Urinary bladder (tissue), 4 donors: ENCODE results near the gene ENTPD7. TPM values are rescaled to one million over a fixed set of nuclear protein-coding genes. Genes with fewer than 3 reads are reported as not detected.
"Not testable (repeated sequence)": the region's sequence is repeated elsewhere in the genome, so short reads cannot be mapped to it uniquely, and the experiment has no call there.

Experiments
- DNase-seq: peaks from one replicate; pipeline ENCODE4 v3.0.0-alpha.2; 2015; ENCODE audit errors: extremely low spot score
- H3K27ac ChIP-seq: one replicate; pipeline ENCODE4 v1.5.1; 2013; ENCODE audit warnings: low read depth, mild to moderate bottlenecking, moderate library complexity
- H3K36me3 ChIP-seq: one replicate; pipeline ENCODE4 v1.6.1; 2013; ENCODE audit warnings: mild to moderate bottlenecking, moderate library complexity; ENCODE audit not compliant: insufficient read depth
- H3K4me1 ChIP-seq: one replicate; pipeline ENCODE4 v1.6.1; 2013; ENCODE audit warnings: mild to moderate bottlenecking, moderate library complexity; ENCODE audit not compliant: insufficient read depth
- H3K4me3 ChIP-seq: one replicate; pipeline ENCODE4 v1.5.1; 2013; ENCODE audit warnings: low read depth, low read length
- WGBS: extraction: QIAGEN DNeasy Blood & Tissue Kit; methylation state at CpG from one replicate; pipeline ENCODE4 v1.1.7; 2013; 5-methylcytosine and 5-hydroxymethylcytosine counted together
- polyA plus RNA-seq: library from polyadenylated mRNA; stranded (reverse); fragments of 200-250 nt; gene quantifications from one replicate; pipeline ENCODE4 v1.2.3, GENCODE V29; 2013
- total RNA-seq: library from RNA; depleted of rRNA; stranded (reverse); fragments of >200 nt; gene quantifications from one replicate; pipeline ENCODE4 v1.2.3, GENCODE V29; 2014
- donor health status: healthy with polysubstance abuse.
- donor health status: healthy.

The ENTPD7 gene
- total and polyA plus RNA-seq, 2 donors = 7.4 to 26.2 TPM

DNA sequence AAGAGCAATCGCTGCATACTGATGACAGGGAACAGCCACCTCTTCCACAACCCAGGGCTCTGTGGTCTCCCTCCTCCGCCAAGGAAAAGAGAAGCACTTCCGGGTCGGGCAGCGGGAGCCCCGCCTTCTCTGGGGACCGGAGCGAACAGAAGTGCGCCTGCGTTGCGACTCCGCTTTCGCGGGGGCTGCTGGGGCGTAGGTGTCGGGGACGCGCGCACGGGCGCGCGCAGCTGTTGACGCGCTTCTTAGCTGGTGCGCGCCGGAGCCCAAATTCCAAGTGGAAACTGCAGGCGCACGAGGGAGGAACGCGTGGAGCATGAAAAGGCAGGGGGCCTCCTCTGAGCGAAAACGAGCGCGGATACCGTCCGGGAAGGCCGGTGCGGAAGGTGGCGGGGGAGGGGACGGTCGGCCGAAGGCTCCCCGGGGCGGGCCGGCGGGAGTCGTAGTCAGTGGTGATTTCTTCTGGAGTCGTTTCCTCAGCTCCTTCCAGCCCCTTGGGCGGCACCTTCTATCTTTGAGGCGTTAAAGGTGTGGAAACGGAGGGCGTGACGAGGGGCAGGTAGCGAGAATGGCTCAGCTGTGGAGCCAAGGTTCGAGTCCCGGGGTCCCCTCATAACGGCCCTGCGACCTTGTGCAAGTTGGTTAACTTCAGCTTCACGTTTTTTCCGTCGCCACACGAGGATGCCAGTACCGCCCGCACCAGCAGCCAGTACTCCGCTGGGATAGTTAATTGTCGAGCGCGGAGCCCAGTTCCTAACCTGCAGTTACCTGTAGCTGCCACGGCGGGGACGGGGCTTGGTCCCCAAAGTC lies 72.9 kb downstream of the ENTPD7 start, which contains the start of the genes COX15 and CUTC:
TSS of gene COX15 (minus strand) at position 95 of the 810 bp plus-strand sequence. CDS start at position 17, 78 bp downstream.
TSS of gene CUTC (plus strand) at position 202 of the 810 bp plus-strand sequence. CDS start at position 317, 115 bp downstream.
- H3K27ac ChIP-seq = peak within 1 kb of the TSS; percentile 76
- DNase-seq = peak; percentile 92
- WGBS = under 1% methylated on average over 73 of the region's 73 CpGs
- H3K36me3 ChIP-seq = peaks cover 3% of the 10 kb centered on the region
- H3K4me3 ChIP-seq = peak within 1 kb of the TSS; percentile 68
- no peaks in the 10 kb centered on the region for H3K4me1 ChIP-seq

DNA sequence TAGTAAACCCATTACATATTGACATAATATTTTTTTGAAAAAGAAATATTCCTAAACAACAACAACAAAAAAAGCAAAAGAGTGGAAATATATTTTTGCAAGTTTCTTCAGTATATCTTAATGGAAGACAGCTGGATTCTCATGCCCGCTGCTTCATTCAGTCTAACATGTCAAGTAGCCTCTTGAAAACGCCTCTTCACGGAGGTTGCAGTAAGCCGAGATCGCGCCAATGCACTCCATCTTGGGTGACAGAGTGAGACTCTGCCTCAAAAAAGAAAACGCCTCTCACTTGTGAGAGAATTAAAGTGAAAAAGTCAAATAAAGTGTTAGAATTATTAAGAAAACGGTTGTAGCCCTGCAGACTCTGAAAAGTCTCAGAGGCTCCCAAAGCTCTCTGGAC lies 74.1 kb downstream of the ENTPD7 start:
- DNase-seq = no peak
- Histone ChIP-seq H3K4me1 (no peaks in the 10 kb centered on the region), H3K36me3 (no peaks in the 10 kb centered on the region), H3K27ac (no peak overlapping the region), H3K4me3 (peak overlapping the region; percentile 22)
- WGBS = 86% methylated on average over 8 of the region's 8 CpGs

GRCh38 chr10:99734111-99734510 lies 74.8 kb downstream of the ENTPD7 start:
- 96% methylated on average over 10 of the region's 10 CpGs for WGBS
- not testable (repeated sequence) for DNase-seq, H3K4me3 ChIP-seq, H3K4me1 ChIP-seq, H3K36me3 ChIP-seq, H3K27ac ChIP-seq

- H3K4me3 ChIP-seq = no peak overlapping the region
- H3K36me3 ChIP-seq = peaks cover 4% of the 10 kb centered on the region
- no peak overlapping the region for H3K27ac ChIP-seq
- H3K4me1 ChIP-seq = no peaks in the 10 kb centered on the region
- DNase-seq = no peak
- 97% methylated on average over 2 of the region's 2 CpGs for WGBS
Measured at GRCh38 chr10:99740260-99740659, 81.0 kb downstream of the ENTPD7 start.

DNA sequence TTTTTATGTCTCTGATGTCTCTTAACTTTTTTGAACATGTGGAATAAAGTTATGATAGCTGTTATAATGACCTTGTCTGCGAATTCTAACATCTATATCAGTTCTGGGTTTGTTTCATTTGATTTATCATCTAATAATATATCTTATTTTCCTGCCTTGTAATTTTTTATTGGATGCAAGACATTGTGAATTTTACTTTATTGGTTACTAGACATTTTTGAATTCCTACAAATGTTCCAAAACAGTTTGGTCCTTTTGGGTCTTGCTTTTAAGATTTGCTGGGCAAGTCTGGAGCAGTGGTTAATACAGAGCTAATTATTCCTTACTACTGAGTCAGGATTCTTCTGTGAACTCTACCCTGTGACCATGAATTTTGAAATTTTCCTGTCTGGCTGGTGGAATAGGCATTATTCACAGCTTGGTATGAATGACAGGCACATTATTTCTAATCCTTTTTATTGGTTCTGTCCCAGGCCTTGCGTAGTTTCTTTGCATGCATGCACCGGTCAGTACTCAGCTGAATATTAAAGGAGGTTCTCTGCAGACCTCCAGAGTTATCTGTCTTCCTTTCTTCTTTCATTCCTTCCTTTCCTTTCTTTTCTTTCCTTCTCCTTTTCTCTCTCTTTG lies 81.7 kb downstream of the ENTPD7 start:
- 97% methylated on average over 3 of the region's 3 CpGs for WGBS
- H3K4me1 ChIP-seq = no peaks in the 10 kb centered on the region
- DNase-seq = no peak
- no peak overlapping the region for H3K27ac ChIP-seq
- peaks cover 4% of the 10 kb centered on the region for H3K36me3 ChIP-seq
- no peak overlapping the region for H3K4me3 ChIP-seq

DNA sequence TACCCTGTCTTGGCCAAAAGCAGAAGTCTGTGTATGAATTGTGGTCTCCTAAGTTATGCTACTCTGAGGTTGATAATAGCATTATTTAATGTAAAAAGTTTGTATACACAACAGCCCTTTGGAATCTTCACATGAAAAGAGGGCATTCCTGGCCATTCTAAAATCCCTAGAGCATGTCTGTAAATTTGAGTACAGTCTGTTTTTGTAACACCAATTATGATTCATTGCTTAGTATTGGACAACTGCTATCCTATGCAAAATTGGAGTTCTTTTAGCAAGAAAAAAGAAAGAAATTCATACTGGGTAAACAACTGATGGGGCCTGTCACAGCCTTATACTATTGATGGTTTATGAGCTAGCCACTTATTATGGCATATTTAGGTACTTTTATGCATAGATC lies 82.9 kb downstream of the ENTPD7 start:
- Histone ChIP-seq H3K27ac (peak overlapping the region; percentile 10), H3K36me3 (peaks cover 4% of the 10 kb centered on the region), H3K4me3 (no peak overlapping the region), H3K4me1 (no peaks in the 10 kb centered on the region)
- DNase-seq = no peak

DNA sequence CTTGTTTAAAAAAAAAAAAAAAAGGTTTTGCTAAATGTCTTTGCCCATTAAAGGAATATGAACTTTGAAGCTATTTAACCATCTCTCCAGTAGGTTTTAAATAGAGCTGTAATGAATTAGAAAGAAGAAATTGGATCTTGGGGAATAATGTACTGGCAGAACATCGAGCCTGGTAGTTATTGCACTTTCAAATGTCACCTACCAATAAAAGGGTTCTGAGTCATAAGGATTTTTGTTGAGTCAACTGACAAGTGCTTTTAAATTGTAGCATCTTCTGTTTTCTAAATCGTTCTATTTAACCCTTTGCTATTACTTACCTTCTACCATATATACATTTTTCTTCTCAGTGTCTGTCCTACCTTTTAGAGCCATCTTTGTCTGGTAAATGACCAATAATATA lies 83.4 kb downstream of the ENTPD7 start:
- 73% methylated on average over 2 of the region's 2 CpGs for WGBS
- H3K36me3 ChIP-seq = peaks cover 4% of the 10 kb centered on the region
- no peak overlapping the region for H3K27ac ChIP-seq
- no peaks in the 10 kb centered on the region for H3K4me1 ChIP-seq
- H3K4me3 ChIP-seq = no peak overlapping the region
- DNase-seq = no peak

- no peak for DNase-seq
- 84% methylated on average over 3 of the region's 3 CpGs for WGBS
- H3K4me1 ChIP-seq = no peaks in the 10 kb centered on the region
- no peak overlapping the region for H3K4me3 ChIP-seq
- peaks cover 4% of the 10 kb centered on the region for H3K36me3 ChIP-seq
- H3K27ac ChIP-seq = no peak overlapping the region
Measured at GRCh38 chr10:99743841-99744240, 84.5 kb downstream of the ENTPD7 start.

- 89% methylated on average over 2 of the region's 2 CpGs for WGBS
Measured at GRCh38 chr10:99746166-99746565, 86.9 kb downstream of the ENTPD7 start.

GRCh38 chr10:99748823-99749451 lies 89.6 kb downstream of the ENTPD7 start:
- H3K4me3 ChIP-seq = no peak overlapping the region
- H3K36me3 ChIP-seq = peaks cover 2% of the 10 kb centered on the region
- 95% methylated on average over 2 of the region's 2 CpGs for WGBS

More at GRCh38 chr10:99746166-99746565, 86.9 kb downstream of the ENTPD7 start:
- not testable (repeated sequence) for H3K4me1 ChIP-seq, DNase-seq, H3K36me3 ChIP-seq, H3K27ac ChIP-seq, H3K4me3 ChIP-seq

GRCh38 chr10:99750641-99751040 lies 91.3 kb downstream of the ENTPD7 start:
- Histone ChIP-seq H3K27ac (no peak overlapping the region), H3K4me3 (no peak overlapping the region), H3K36me3 (peaks cover 4% of the 10 kb centered on the region), H3K4me1 (no peaks in the 10 kb centered on the region)
- DNase-seq = no peak

More at GRCh38 chr10:99748823-99749451, 89.6 kb downstream of the ENTPD7 start:
- DNase-seq = no peak
- Histone ChIP-seq H3K4me1 (no peaks in the 10 kb centered on the region), H3K27ac (no peak overlapping the region)

GRCh38 chr10:99754670-99755069 lies 95.4 kb downstream of the ENTPD7 start:
- Histone ChIP-seq H3K36me3 (peaks cover 5% of the 10 kb centered on the region), H3K4me3 (no peak overlapping the region), H3K27ac (no peak overlapping the region), H3K4me1 (no peaks in the 10 kb centered on the region)
- 94% methylated on average over 1 of the region's 1 CpG for WGBS
- no peak for DNase-seq
